Mesodermal cell (in vitro differentiated cells): ENCODE data around the gene STAT3.
"Not testable (repeated sequence)": the region's sequence is repeated elsewhere in the genome, so short reads cannot be mapped to it uniquely, and the experiment has no call there.

Source experiments
- H3K27ac ChIP-seq: 2 replicates; pipeline ENCODE4 v1.7.0; 2013; ENCODE audit warnings: mild to moderate bottlenecking, low read depth, low read length, moderate library complexity; ENCODE audit not compliant: severe bottlenecking
- H3K36me3 ChIP-seq: 2 replicates; pipeline ENCODE4 v1.7.1; 2013; ENCODE audit warnings: mild to moderate bottlenecking, low read length, moderate library complexity; ENCODE audit not compliant: control insufficient read depth, insufficient read depth
- H3K4me1 ChIP-seq: one replicate; pipeline ENCODE4 v1.7.1; 2013; ENCODE audit warnings: mild to moderate bottlenecking, low read length; ENCODE audit not compliant: insufficient read depth, control insufficient read depth, poor library complexity, severe bottlenecking
- H3K4me3 ChIP-seq: 2 replicates; pipeline ENCODE4 v1.7.0; 2013; ENCODE audit warnings: low read length, control low read depth, mild to moderate bottlenecking; ENCODE audit not compliant: insufficient read depth, poor library complexity, severe bottlenecking; ENCODE audit errors: extremely low read depth
- H3K9me3 ChIP-seq: 2 replicates; pipeline ENCODE4 v1.7.1; 2013; ENCODE audit warnings: mild to moderate bottlenecking, low read length, moderate library complexity; ENCODE audit not compliant: control insufficient read depth
- WGBS, 2 experiments: methylation state at CpG; one replicate each; pipeline ENCODE4 v1.1.5; 2013; ENCODE audit warnings: missing lambda C conversion rate in 2 of 2; ENCODE audit not compliant: insufficient coverage in 2 of 2; 5-methylcytosine and 5-hydroxymethylcytosine counted together

The STAT3 gene

DNA sequence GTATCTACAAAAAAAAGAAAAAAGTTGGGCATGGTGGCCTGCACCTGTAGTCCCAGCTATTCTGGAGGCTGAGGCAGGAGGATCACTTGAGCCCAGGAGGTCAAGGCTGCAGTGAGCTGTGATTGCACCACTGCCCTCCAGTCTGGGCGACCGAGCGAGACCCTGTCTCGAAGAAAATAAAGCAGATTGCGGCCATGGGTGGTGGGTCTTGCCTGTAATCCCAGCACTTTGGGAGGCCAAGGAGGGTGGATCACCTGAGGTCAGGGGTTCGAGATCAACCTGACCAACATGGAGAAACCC is 83.3 kb downstream of the STAT3 start:
- H3K4me3 ChIP-seq, H3K27ac ChIP-seq, H3K4me1 ChIP-seq, H3K36me3 ChIP-seq, H3K9me3 ChIP-seq: not testable (repeated sequence)
- 97 to 100% methylated on average over 5 to 6 of the region's 6 CpGs for WGBS, 2 experiments

DNA sequence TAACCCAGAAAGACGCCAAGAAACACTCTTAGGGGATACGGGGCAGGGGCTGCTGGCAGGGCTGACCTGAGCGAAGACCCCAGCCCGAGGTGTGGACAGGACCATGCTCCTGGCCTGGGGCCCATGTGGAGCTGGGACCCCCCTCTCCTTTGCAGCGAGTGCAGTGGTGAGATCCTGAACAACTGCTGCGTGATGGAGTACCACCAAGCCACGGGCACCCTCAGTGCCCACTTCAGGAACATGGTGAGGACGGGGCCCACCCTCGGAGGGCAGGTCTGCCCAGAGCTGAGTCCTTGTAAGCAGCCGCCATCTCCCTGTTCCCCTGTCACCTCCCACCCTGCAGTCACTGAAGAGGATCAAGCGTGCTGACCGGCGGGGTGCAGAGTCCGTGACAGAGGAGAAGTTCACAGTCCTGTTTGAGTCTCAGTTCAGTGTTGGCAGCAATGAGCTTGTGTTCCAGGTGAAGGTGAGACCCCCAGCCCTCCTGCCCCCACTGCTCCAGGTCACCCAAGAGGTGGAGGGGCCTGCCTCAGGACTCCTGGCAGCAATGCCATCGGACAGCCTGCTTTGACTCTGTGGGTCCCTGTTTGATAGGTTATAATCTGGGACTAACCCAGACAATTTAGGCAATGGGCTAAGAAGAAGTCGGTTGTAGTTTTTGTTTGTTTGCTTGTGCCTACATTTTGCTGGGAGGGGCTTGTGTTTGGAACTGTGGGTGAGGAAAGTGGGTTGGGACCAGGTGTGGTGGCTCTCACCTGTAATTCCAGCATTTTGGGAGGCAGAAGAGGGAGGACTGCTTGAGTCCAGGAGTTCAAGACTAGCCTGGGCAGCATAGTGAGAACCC is 83.8 kb downstream of the STAT3 start:
- WGBS, 2 experiments, result 94 to 95% methylated on average over 10 to 15 of the region's 16 CpGs
- Histone ChIP-seq H3K4me3 (no peak overlapping the region), H3K9me3 (no peaks in the 10 kb centered on the region), H3K36me3 (no peaks in the 10 kb centered on the region), H3K27ac (no peak overlapping the region), H3K4me1 (peaks cover 3% of the 10 kb centered on the region)

DNA sequence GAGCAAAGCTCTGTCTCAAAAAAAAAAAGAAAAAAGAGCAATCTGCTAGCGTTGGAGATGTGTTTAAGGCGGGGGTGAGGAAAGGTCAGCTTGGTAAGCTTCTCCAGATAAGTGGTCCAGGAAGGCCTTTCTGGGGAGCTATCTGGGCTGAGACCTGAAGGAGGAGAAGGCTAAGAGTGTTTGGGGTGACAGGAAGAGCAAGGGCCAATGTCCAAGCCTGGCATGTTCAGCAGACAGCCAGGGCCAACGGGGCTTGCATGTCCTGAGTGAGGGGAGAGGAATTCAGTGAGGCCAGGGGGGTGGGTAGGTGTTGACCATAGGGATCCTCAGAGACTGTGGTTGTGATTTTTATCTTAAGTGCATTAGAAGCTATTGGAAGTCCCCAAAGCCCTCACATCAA is 84.5 kb downstream of the STAT3 start:
- H3K9me3 ChIP-seq, result no peaks in the 10 kb centered on the region
- H3K4me1 ChIP-seq, result peaks cover 3% of the 10 kb centered on the region
- H3K4me3 ChIP-seq, result no peak overlapping the region
- H3K27ac ChIP-seq, result no peak overlapping the region
- 87 to 90% methylated on average over 3 of the region's 3 CpGs for WGBS, 2 experiments
- H3K36me3 ChIP-seq, result no peaks in the 10 kb centered on the region

DNA sequence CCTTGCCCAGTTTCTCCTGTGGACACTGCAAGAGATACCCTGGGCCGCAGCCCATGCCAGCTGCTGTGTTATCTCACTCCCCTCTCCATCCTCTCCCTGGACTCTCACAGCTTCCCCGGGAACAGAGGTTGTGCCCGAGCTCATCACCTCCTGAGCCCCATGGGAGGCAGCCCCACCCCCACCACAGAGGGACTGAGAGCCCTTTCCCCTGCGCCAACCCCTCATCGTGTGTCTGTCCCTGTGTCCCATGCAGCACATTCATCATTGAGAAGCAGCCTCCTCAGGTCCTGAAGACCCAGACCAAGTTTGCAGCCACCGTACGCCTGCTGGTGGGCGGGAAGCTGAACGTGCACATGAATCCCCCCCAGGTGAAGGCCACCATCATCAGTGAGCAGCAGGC is 87.2 kb downstream of the STAT3 start:
- H3K27ac ChIP-seq, result no peak overlapping the region
- H3K4me3 ChIP-seq, result no peak overlapping the region
- no peaks in the 10 kb centered on the region for H3K36me3 ChIP-seq
- 85 to 87% methylated on average over 9 of the region's 9 CpGs for WGBS, 2 experiments
- no peaks in the 10 kb centered on the region for H3K9me3 ChIP-seq
- H3K4me1 ChIP-seq, result peaks cover 3% of the 10 kb centered on the region

DNA sequence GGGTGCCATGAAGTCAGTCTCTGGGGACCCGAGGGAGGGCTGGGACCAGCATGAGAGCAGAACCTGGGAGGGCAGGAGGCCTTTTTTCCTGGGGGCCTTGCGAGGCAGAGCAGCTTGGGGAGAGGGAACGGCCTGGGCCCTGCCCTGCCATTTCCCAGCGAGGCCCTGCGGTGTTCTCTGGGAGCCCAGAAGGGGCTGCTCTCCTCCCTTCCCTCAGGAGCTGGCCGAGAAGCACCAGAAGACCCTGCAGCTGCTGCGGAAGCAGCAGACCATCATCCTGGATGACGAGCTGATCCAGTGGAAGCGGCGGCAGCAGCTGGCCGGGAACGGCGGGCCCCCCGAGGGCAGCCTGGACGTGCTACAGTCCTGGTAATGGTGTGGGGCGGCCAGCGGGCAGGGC is 88.3 kb downstream of the STAT3 start:
- not testable (repeated sequence) for H3K4me3 ChIP-seq, H3K36me3 ChIP-seq, H3K27ac ChIP-seq, H3K4me1 ChIP-seq, H3K9me3 ChIP-seq
- no CpG with 5 or more reads among the region's 17 CpGs for WGBS, 2 experiments

DNA sequence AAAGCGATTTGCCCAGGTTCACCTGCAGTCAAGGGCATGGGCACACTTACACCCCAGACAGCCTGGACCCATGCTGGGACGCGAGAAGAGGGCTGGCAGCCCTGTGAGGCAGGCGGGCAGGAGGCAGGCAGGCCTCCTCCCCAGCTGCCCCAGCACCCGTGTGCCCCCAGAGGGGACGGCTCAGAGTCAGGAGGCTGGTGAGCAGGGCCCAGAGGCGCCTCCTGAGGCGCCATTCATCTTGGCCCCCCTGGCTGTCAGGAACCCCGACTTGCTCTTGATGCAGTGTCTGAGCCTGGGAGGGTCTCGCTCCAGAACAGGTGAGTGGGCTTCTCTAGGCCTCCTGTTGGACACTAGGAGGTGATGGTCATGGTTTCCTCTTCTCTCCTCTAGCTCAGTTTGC is 88.9 kb downstream of the STAT3 start:
- 83 to 85% methylated on average over 5 to 6 of the region's 10 CpGs for WGBS, 2 experiments

DNA sequence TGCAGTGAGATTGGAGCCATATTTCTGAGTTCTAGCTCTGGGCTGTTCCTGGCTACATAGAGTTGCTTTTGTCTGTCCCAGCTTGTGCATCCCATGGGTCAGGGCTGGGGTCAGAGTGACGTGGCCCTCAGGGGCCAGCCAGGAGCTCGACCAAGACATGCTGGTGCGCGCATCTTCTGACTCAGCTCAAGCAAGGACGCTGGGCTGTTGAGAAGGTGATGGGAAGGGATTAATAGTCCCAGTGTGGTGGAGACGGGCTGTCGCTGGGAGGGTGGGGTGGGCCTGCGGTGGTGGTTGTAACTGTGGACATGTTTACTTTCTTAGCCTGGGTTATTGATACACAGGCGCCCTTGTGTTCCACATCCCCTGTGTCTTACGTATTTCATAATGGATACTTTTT is 90.5 kb downstream of the STAT3 start:
- not testable (repeated sequence) for H3K36me3 ChIP-seq, H3K4me3 ChIP-seq, H3K4me1 ChIP-seq, H3K27ac ChIP-seq, H3K9me3 ChIP-seq
- 86% methylated on average over 2 of the region's 10 CpGs; no CpG with 5 or more reads in 1 of the 2 experiments for WGBS, 2 experiments

More for the DNA sequence above, 88.9 kb downstream of the STAT3 start:
- not testable (repeated sequence) for H3K27ac ChIP-seq, H3K4me1 ChIP-seq, H3K9me3 ChIP-seq, H3K4me3 ChIP-seq, H3K36me3 ChIP-seq

DNA sequence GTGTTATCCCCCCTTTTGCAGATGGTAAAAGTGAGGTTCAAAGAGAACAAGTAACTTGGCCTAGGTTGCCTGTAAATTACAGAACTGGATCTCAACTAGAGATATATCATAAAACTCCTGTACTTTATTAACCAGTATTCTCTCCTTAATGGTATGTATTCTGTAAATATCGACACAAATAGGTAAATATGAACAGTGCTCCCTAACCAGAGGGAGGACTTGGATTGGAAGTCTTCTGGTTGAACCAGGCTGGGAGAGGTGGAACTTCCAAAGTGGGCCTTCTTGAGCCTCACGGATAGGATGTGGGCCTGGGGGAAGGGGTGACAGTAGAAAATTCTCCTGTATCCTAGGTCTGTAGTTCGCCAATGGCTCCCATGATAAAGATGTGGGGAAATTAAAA is 92.2 kb downstream of the STAT3 start:
- Histone ChIP-seq H3K4me1 (no peaks in the 10 kb centered on the region), H3K4me3 (no peak overlapping the region), H3K36me3 (no peaks in the 10 kb centered on the region), H3K27ac (no peak overlapping the region), H3K9me3 (no peaks in the 10 kb centered on the region)
- 100% methylated on average over 1 of the region's 3 CpGs; no CpG with 5 or more reads in 1 of the 2 experiments for WGBS, 2 experiments

DNA sequence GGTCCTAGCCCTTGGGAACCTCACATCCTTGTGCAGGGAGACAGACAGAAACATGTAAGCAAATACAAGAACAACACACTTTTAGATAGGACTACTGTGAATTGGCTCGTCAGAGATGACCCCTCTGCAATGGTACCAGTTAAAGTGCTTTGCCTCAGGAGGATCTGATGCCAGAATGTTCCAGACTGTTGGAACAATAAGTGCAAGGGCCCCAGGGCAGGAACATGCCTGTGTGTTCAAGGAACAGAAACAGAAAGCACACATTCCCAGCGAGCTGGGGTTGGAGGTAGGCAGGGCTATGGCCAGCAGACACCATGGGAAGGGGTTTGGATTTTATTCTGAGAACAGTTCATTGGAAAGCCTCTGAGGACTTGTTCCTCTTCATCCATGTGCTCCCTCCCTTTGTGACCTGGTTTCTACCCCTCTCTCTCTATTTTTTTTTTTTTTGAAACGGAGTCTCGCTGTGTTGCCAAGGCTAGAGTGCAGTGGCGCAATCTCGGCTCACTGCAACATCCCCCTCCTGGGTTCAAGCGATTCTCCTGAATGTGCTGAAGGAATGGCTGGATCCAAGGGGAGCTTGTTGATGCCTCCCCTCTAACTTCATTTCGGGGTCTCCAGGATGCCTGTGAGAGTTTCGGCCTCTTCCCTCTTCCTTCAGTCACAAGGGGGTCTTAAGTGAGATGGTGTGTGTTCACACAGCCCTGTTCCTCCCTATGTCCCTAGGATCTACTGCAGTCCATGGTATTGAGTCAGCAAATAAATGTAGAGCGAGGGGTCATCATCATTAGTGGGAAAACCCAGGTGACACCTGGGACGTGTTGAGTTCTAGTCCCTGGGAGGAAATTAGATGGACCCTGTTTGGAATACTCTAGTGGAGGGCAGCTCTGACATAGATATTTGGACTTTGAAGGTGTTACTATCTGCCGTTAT is 93.5 kb downstream of the STAT3 start:
- Histone ChIP-seq H3K9me3 (no peaks in the 10 kb centered on the region), H3K4me1 (no peaks in the 10 kb centered on the region), H3K4me3 (no peak overlapping the region), H3K27ac (no peak overlapping the region), H3K36me3 (no peaks in the 10 kb centered on the region)
- WGBS, 2 experiments, result 84 to 95% methylated on average over 7 of the region's 12 CpGs

DNA sequence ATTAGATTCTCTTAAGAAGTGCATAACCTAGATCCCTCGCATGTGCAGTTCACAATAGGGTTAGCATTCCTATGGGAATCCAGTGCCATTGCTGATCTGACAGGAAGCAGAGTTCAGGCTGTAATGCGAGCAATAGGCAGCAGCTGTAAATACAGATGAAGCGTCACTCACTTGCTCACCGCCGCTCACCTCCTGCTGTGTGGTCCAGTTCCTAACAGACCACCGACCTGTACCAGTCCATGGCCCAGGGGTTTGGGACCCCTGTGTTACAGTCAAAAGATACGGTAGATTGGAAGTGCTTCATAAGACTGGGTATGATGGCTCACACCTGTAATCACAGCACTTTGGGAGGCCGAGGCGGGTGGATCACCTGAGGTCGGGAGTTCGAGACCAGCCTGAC is 97.1 kb downstream of the STAT3 start:
- Histone ChIP-seq H3K4me3 (no peak overlapping the region), H3K36me3 (no peaks in the 10 kb centered on the region), H3K9me3 (no peaks in the 10 kb centered on the region), H3K4me1 (peaks cover 3% of the 10 kb centered on the region), H3K27ac (no peak overlapping the region)
- 91 to 97% methylated on average over 8 to 9 of the region's 11 CpGs for WGBS, 2 experiments

DNA sequence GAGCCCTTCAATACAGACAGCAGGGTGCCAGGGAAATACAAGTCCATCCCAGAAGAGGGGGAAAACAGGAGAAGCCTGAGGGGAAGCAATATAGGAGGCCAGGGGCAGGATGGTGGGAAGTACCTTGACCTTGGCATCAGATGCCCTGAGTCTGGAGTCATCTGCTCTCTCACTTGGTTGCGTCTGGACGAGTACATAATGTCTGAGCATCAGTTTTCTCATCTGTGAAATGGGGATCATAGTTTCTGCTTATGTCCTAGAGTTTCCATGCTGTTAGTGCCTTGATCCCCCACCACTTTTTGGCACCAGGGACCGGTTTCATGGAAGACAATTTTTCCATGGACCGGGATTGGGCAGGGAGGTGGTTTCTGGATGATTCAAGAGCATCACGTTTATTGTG is 97.7 kb downstream of the STAT3 start:
- Histone ChIP-seq H3K4me3 (no peak overlapping the region), H3K27ac (no peak overlapping the region), H3K36me3 (no peaks in the 10 kb centered on the region), H3K4me1 (peaks cover 3% of the 10 kb centered on the region), H3K9me3 (no peaks in the 10 kb centered on the region)
- 92 to 100% methylated on average over 2 to 4 of the region's 5 CpGs for WGBS, 2 experiments
